HepG2 (cell line): ENCODE measurements around the gene KRT38. TPM values are rescaled to one million over a fixed set of nuclear protein-coding genes. Genes with fewer than 3 reads are reported as not detected.

Experiments used
- ATAC-seq: fragments of 200-7000 bp; cut with Tn5 transposase; 3 replicates; pipeline ENCODE4 v1.9.1; 2020; ENCODE audit warnings: mild to moderate bottlenecking, moderate library complexity
- BruUV-seq: library from RNA; stranded (reverse); fragments of 400-500 nt; replicated peaks from 2 replicates; lab custom pipeline; 2021; lab: Mats Ljungman, UMichigan
- CTCF ChIA-PET: fragments of 300-600 bp; formaldehyde crosslinking; extraction: SDS; loops from one replicate; lab custom pipeline; 2021; ENCODE audit warnings: low total read pairs, inconsistent platforms, low intra/inter-chr PET ratio; lab: Yijun Ruan, JAX
- POLR2A ChIA-PET: fragments of 350-600 bp; sonication (Branson Sonifier 250); formaldehyde crosslinking; loops from one replicate; lab custom pipeline; 2020; ENCODE audit warnings: antibody characterized with exemption, inconsistent platforms; lab: Yijun Ruan, JAX
- DNase-seq: peaks from one replicate; pipeline ENCODE4 v3.0.0-alpha.2; 2015; ENCODE audit warnings: low spot score
- FAIRE-seq: peaks from 3 replicates; lab custom pipeline; 2011; peaks lifted over from hg19 to GRCh38; lab: Jason Lieb, UNC
- H2AFZ ChIP-seq: one replicate; pipeline ENCODE4 v1.6.1; 2011; ENCODE audit warnings: low read length, inconsistent platforms
- H3K27ac ChIP-seq: fragments of 300-600 bp; 3 replicates; pipeline ENCODE4 v1.8.0; 2011; ENCODE audit warnings: mixed run types, mild to moderate bottlenecking, mixed read lengths, low read length, inconsistent platforms; ENCODE audit not compliant: insufficient read depth; ENCODE audit errors: extremely low read length
- H3K27me3 ChIP-seq, 2 experiments: fragments of 200-600 bp in 1 of 2; 2 replicates in 1 of 2; 3 replicates in 1 of 2; pipeline versions ENCODE4 v1.6.0 to v1.8.0; 2011; ENCODE audit warnings: low read length in 2 of 2, mild to moderate bottlenecking in 2 of 2, moderate library complexity in 2 of 2, inconsistent platforms in 1 of 2; ENCODE audit not compliant: insufficient read depth in 2 of 2, control insufficient read depth in 1 of 2
- H3K36me3 ChIP-seq, 2 experiments: fragments of 200-600 bp in 1 of 2; replicated peaks in 1 of 2; 2 replicates in 1 of 2; 3 replicates in 1 of 2; pipeline versions ENCODE4 v1.5.1 to v1.8.0; 2011; ENCODE audit warnings: low read length in 2 of 2, inconsistent platforms in 1 of 2; ENCODE audit not compliant: insufficient read depth in 2 of 2, control insufficient read depth in 1 of 2
- H3K4me1 ChIP-seq: 2 replicates; pipeline ENCODE4 v1.5.1; 2012; ENCODE audit warnings: low read length, inconsistent platforms; ENCODE audit not compliant: insufficient read depth
- H3K4me2 ChIP-seq: 2 replicates; pipeline ENCODE4 v1.6.0; 2011; ENCODE audit warnings: low read depth, low read length, inconsistent platforms
- H3K4me3 ChIP-seq, 3 experiments: fragments of 200-600 bp in 1 of 3; sonication (generic), shearing (Covaris generic) in 1 of 3; replicated peaks in 1 of 3; 2 replicates each; pipeline ENCODE4 v1.5.1; 2011 to 2016; ENCODE audit warnings: low read length in 3 of 3, inconsistent platforms in 2 of 3, low read depth in 2 of 3, mild to moderate bottlenecking in 2 of 3, control low read depth in 1 of 3, mixed read lengths in 1 of 3; ENCODE audit not compliant: insufficient read depth in 1 of 3
- H3K79me2 ChIP-seq: one replicate; pipeline ENCODE4 v1.6.1; 2011; ENCODE audit warnings: low read length, inconsistent platforms; ENCODE audit not compliant: insufficient read depth
- H3K9ac ChIP-seq: 2 replicates; pipeline ENCODE4 v1.6.0; 2011; ENCODE audit warnings: mild to moderate bottlenecking, low read depth, low read length, inconsistent platforms; ENCODE audit not compliant: insufficient read depth
- H3K9me3 ChIP-seq: 2 replicates; pipeline ENCODE4 v1.5.1; 2012; ENCODE audit warnings: mild to moderate bottlenecking, low read length
- H4K20me1 ChIP-seq: 2 replicates; pipeline ENCODE4 v1.6.0; 2011; ENCODE audit warnings: inconsistent platforms, mild to moderate bottlenecking, low read length, moderate library complexity; ENCODE audit not compliant: insufficient read depth
- ARNT2 ChIP-seq: sonication (generic); formaldehyde crosslinking; IDR thresholded peaks from 2 replicates; pipeline ENCODE4 v1.8.0; 2022; ENCODE audit warnings: mild to moderate bottlenecking, low read depth, missing genetic modification reagents, moderate library complexity
- FOXK1 ChIP-seq: sonication (generic); formaldehyde crosslinking; IDR thresholded peaks from 2 replicates; pipeline ENCODE4 v1.4.0; 2020; ENCODE audit warnings: low read depth, missing genetic modification reagents, borderline replicate concordance
- FOXM1 ChIP-seq: sonication (generic); formaldehyde crosslinking; IDR thresholded peaks from 2 replicates; pipeline ENCODE4 v1.5.0; 2020; ENCODE audit warnings: missing genetic modification reagents
- MAX ChIP-seq: IDR thresholded peaks from 2 replicates; pipeline ENCODE4 v1.6.1; 2012; ENCODE audit warnings: inconsistent platforms
- NONO ChIP-seq, 2 experiments: fragments of 450-650 bp in 1 of 2; sonication (generic) in 1 of 2; formaldehyde crosslinking in 1 of 2; IDR thresholded peaks in 1 of 2; conservative IDR thresholded peaks in 1 of 2; 2 replicates each; pipeline versions ENCODE4 v1.6.1 to v1.8.0; 2017 to 2022; ENCODE audit warnings: mild to moderate bottlenecking in 1 of 2, missing genetic modification reagents in 1 of 2, moderate library complexity in 1 of 2
- REPIN1 ChIP-seq: sonication (generic); formaldehyde crosslinking; IDR thresholded peaks from 2 replicates; pipeline ENCODE4 v1.8.0; 2022; ENCODE audit warnings: missing genetic modification reagents, low read depth, mild to moderate bottlenecking, borderline replicate concordance
- SMC3 ChIP-seq: IDR thresholded peaks from 2 replicates; pipeline ENCODE4 v1.6.1; 2011; ENCODE audit warnings: low read length, improper control_type of control experiment
- STAG1 ChIP-seq: sonication (generic); formaldehyde crosslinking; IDR thresholded peaks from 2 replicates; pipeline ENCODE4 v1.4.0; 2020; ENCODE audit warnings: missing genetic modification reagents
- ZC3H13 ChIP-seq: sonication (generic); formaldehyde crosslinking; IDR thresholded peaks from 2 replicates; pipeline ENCODE4 v1.8.1; 2023; ENCODE audit warnings: mild to moderate bottlenecking, missing genetic modification reagents, moderate library complexity
- ZNF234 ChIP-seq: sonication (generic); formaldehyde crosslinking; conservative IDR thresholded peaks from 2 replicates; pipeline ENCODE4 v1.5.1; 2020; ENCODE audit warnings: mild to moderate bottlenecking, missing genetic modification reagents
- ZNF30 ChIP-seq: sonication (generic); formaldehyde crosslinking; IDR thresholded peaks from 2 replicates; pipeline ENCODE4 v1.5.0; 2020; ENCODE audit warnings: mild to moderate bottlenecking, missing genetic modification reagents
- ZNF354B ChIP-seq: sonication (generic); formaldehyde crosslinking; IDR thresholded peaks from 2 replicates; pipeline ENCODE4 v1.8.0; 2022; ENCODE audit warnings: mild to moderate bottlenecking, missing genetic modification reagents
- ZNF446 ChIP-seq: sonication (generic); formaldehyde crosslinking; IDR thresholded peaks from 2 replicates; pipeline ENCODE4 v1.5.0; 2020; ENCODE audit warnings: mild to moderate bottlenecking, missing genetic modification reagents
- ZNF564 ChIP-seq: sonication (generic); formaldehyde crosslinking; IDR thresholded peaks from 2 replicates; pipeline ENCODE4 v1.8.1; 2023; ENCODE audit warnings: mild to moderate bottlenecking, missing genetic modification reagents
- whole genome bisulfite sequencing: methylation state at CpG from one replicate; pipeline ENCODE4 v1.1.6; 2017; ENCODE audit warnings: low lambda C conversion rate; 5-methylcytosine and 5-hydroxymethylcytosine counted together
- in situ Hi-C: cut with HindIII; loops from 2 replicates; pipeline ENCODE4 v1.10.0; 2017; ENCODE audit warnings: low pct_unique_long_range_greater_than_20kb; ENCODE audit not compliant: extremely low pct_ligation_motif_present
- intact Hi-C: fragments of 100-400 bp; cut with micrococcal nuclease; formaldehyde crosslinking; loops from one replicate; pipeline ENCODE4 v1.10.0; 2022; ENCODE audit not compliant: unreplicated experiment
- polyA plus RNA-seq, 8 experiments: library from polyadenylated mRNA; depleted of rRNA in 3 of 8; stranded (reverse) in 7 of 8; unstranded in 1 of 8; fragments of >200 nt; fragmentation: Illumina TruSeq in 4 of 8; extraction: Trizol in 4 of 8; gene quantifications; 2 replicates each; pipeline versions ENCODE4 v1.2.1 to v1.2.3, GENCODE V29; 2011 to 2016; ENCODE audit warnings: low read depth in 4 of 8, missing spikeins in 1 of 8, mixed read lengths in 1 of 8; ENCODE audit not compliant: insufficient read depth in 1 of 8
- total RNA-seq, 5 experiments: library from RNA; depleted of rRNA; stranded (reverse); fragments of >200 nt; fragmentation: Illumina TruSeq; extraction: Trizol; gene quantifications; 2 replicates each; pipeline ENCODE4 v1.2.3, GENCODE V29; 2016; ENCODE audit warnings: low read depth in 1 of 5
- TF ChIP-seq, protein P1 (sequence below): sonication (generic); formaldehyde crosslinking; IDR thresholded peaks from 2 replicates; pipeline ENCODE4 v1.5.0; 2020; ENCODE audit warnings: mild to moderate bottlenecking, missing genetic modification reagents, moderate library complexity
- TF ChIP-seq, protein P2 (sequence below): sonication (generic); formaldehyde crosslinking; IDR thresholded peaks from 2 replicates; pipeline ENCODE4 v1.4.0; 2020; ENCODE audit warnings: missing genetic modification reagents
- TF ChIP-seq, protein P3 (sequence below): sonication (generic); formaldehyde crosslinking; IDR thresholded peaks from 2 replicates; pipeline ENCODE4 v1.4.0; 2020; ENCODE audit warnings: missing genetic modification reagents, borderline replicate concordance
- TF ChIP-seq, protein P4 (sequence below): sonication (generic); formaldehyde crosslinking; IDR thresholded peaks from 2 replicates; pipeline ENCODE4 v1.8.0; 2022; ENCODE audit warnings: mild to moderate bottlenecking, missing genetic modification reagents

KRT38 gene
- total and polyA plus RNA-seq, 2 of the 13 experiments (the other 11 are each of a cell fraction or from before 2014, with no cell fraction given): not detected

- ChIA-PET CTCF (interaction anchor here (1.3 kb wide), 1 partner anchor 547 kb away, joined by 4 read pairs; no protein-coding TSS in a partner anchor), POLR2A (no interaction called here)
- no peaks in the 10 kb centered on the region for H3K4me1 ChIP-seq
- H3K9me3 ChIP-seq: no peaks in the 10 kb centered on the region
- H3K4me2 ChIP-seq: no peak overlapping the region
- in situ Hi-C loops: no loop called here
- no peak overlapping the region for H2AFZ ChIP-seq
- H3K27ac ChIP-seq: no peak overlapping the region
- H3K36me3 ChIP-seq: no peaks in the 10 kb centered on the region
- ATAC-seq (peak; percentile 50; the same call in 2 of the 3 replicates), DNase-seq (peak; percentile 17), FAIRE-seq (no peak)
- WGBS: 22% methylated on average over 3 of the region's 3 CpGs
- peaks cover 0 to 4% of the 10 kb centered on the region in 2 experiments; a peak in 1 of 5 replicates for H3K27me3 ChIP-seq
- intact Hi-C loops: no loop called here
- no peaks in the 10 kb centered on the region for H4K20me1 ChIP-seq
- no TSS peak for BruUV-seq
- no peak overlapping the region for H3K4me3 ChIP-seq
- no peak overlapping the region for H3K9ac ChIP-seq
- no peaks in the 10 kb centered on the region for H3K79me2 ChIP-seq
- TF ChIP-seq FOXM1 (CRISPR knock-in tag): no peak
- TF ChIP-seq ZNF564 (CRISPR knock-in tag): no peak
- peak; percentile 77 for TF ChIP-seq STAG1 (CRISPR knock-in tag)
- TF ChIP-seq, protein P1, sequence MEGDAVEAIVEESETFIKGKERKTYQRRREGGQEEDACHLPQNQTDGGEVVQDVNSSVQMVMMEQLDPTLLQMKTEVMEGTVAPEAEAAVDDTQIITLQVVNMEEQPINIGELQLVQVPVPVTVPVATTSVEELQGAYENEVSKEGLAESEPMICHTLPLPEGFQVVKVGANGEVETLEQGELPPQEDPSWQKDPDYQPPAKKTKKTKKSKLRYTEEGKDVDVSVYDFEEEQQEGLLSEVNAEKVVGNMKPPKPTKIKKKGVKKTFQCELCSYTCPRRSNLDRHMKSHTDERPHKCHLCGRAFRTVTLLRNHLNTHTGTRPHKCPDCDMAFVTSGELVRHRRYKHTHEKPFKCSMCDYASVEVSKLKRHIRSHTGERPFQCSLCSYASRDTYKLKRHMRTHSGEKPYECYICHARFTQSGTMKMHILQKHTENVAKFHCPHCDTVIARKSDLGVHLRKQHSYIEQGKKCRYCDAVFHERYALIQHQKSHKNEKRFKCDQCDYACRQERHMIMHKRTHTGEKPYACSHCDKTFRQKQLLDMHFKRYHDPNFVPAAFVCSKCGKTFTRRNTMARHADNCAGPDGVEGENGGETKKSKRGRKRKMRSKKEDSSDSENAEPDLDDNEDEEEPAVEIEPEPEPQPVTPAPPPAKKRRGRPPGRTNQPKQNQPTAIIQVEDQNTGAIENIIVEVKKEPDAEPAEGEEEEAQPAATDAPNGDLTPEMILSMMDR: peak; percentile 62
- TF ChIP-seq, protein P2, sequence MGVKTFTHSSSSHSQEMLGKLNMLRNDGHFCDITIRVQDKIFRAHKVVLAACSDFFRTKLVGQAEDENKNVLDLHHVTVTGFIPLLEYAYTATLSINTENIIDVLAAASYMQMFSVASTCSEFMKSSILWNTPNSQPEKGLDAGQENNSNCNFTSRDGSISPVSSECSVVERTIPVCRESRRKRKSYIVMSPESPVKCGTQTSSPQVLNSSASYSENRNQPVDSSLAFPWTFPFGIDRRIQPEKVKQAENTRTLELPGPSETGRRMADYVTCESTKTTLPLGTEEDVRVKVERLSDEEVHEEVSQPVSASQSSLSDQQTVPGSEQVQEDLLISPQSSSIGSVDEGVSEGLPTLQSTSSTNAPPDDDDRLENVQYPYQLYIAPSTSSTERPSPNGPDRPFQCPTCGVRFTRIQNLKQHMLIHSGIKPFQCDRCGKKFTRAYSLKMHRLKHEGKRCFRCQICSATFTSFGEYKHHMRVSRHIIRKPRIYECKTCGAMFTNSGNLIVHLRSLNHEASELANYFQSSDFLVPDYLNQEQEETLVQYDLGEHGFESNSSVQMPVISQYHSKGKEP: no peak
- TF ChIP-seq, protein P3, sequence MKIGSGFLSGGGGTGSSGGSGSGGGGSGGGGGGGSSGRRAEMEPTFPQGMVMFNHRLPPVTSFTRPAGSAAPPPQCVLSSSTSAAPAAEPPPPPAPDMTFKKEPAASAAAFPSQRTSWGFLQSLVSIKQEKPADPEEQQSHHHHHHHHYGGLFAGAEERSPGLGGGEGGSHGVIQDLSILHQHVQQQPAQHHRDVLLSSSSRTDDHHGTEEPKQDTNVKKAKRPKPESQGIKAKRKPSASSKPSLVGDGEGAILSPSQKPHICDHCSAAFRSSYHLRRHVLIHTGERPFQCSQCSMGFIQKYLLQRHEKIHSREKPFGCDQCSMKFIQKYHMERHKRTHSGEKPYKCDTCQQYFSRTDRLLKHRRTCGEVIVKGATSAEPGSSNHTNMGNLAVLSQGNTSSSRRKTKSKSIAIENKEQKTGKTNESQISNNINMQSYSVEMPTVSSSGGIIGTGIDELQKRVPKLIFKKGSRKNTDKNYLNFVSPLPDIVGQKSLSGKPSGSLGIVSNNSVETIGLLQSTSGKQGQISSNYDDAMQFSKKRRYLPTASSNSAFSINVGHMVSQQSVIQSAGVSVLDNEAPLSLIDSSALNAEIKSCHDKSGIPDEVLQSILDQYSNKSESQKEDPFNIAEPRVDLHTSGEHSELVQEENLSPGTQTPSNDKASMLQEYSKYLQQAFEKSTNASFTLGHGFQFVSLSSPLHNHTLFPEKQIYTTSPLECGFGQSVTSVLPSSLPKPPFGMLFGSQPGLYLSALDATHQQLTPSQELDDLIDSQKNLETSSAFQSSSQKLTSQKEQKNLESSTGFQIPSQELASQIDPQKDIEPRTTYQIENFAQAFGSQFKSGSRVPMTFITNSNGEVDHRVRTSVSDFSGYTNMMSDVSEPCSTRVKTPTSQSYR (CRISPR knock-in tag): no peak
- no peak for TF ChIP-seq ZNF234
- TF ChIP-seq ARNT2 (CRISPR knock-in tag): no peak
- TF ChIP-seq ZNF354B: no peak
- no peak for TF ChIP-seq ZC3H13 (CRISPR knock-in tag)
- peak; percentile 73 for TF ChIP-seq SMC3
- TF ChIP-seq NONO (IDR thresholded peaks at IDR 0.05): no peak
- no peak for TF ChIP-seq NONO (CRISPR knock-in tag; conservative IDR thresholded peaks at IDR 0.05)
- TF ChIP-seq ZNF30 (CRISPR knock-in tag): no peak
- TF ChIP-seq, protein P4, sequence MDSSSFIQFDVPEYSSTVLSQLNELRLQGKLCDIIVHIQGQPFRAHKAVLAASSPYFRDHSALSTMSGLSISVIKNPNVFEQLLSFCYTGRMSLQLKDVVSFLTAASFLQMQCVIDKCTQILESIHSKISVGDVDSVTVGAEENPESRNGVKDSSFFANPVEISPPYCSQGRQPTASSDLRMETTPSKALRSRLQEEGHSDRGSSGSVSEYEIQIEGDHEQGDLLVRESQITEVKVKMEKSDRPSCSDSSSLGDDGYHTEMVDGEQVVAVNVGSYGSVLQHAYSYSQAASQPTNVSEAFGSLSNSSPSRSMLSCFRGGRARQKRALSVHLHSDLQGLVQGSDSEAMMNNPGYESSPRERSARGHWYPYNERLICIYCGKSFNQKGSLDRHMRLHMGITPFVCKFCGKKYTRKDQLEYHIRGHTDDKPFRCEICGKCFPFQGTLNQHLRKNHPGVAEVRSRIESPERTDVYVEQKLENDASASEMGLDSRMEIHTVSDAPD (CRISPR knock-in tag): no peak
- TF ChIP-seq FOXK1 (CRISPR knock-in tag): no peak
- TF ChIP-seq ZNF446 (CRISPR knock-in tag): no peak
- TF ChIP-seq REPIN1 (CRISPR knock-in tag): no peak
- TF ChIP-seq MAX: no peak
These were observed 15.4 kb upstream of the KRT38 start for GRCh38 chr17:41456204-41456603.
